ENCODE data around the gene MED1. TPM values are rescaled to one million over a fixed set of nuclear protein-coding genes. Genes with fewer than 3 reads are reported as not detected.
A peak's percentile ranks its signal among the peaks of the same experiment; 100 is the strongest.
"Not testable (repeated sequence)": the region's sequence is repeated elsewhere in the genome, so short reads cannot be mapped to it uniquely, and the experiment has no call there.

The MED1 gene
- total RNA-seq, 4 donors from 2014 or later: 22.4 to 29.6 (median 25.0) TPM

- no peak overlapping the region for H3K27ac ChIP-seq
- no peaks in the 10 kb centered on the region for H3K9me3 ChIP-seq
- peaks cover 0 to 13% of the 10 kb centered on the region in 2 donors for H3K36me3 ChIP-seq
- intact Hi-C loops (cut with DNase I): no loop called here
- TF ChIP-seq POLR2A (IDR thresholded peaks at IDR 0.05) (no peak), CTCF (IDR thresholded peaks at IDR 0.05) (no peak)
- peaks cover 13 to 14% of the 10 kb centered on the region in 2 donors for H3K4me1 ChIP-seq
- 87 to 91% methylated on average over 13 of the region's 13 CpGs for WGBS, 2 donors
- no peaks in the 10 kb centered on the region for H3K27me3 ChIP-seq
- no peak for DNase-seq
- H3K4me3 ChIP-seq (replicated peaks in 1 of 3): peak overlapping the region in 1 of 3 donors; percentile 90
Measured at GRCh38 chr17:39450051-39450450, 1.0 kb downstream of the MED1 start.

- Histone ChIP-seq H3K9me3 (no peaks in the 10 kb centered on the region), H3K4me3 (replicated peaks in 1 of 3) (no peak overlapping the region), H3K27ac (no peak overlapping the region), H3K27me3 (no peaks in the 10 kb centered on the region), H3K36me3 (peaks cover 18 to 32% of the 10 kb centered on the region in 2 donors), H3K4me1 (peaks cover 13 to 14% of the 10 kb centered on the region in 2 donors)
- TF ChIP-seq CTCF (IDR thresholded peaks at IDR 0.05) (no peak), POLR2A (IDR thresholded peaks at IDR 0.05) (no peak)
- intact Hi-C loops (cut with DNase I): no loop called here
- no peak for DNase-seq
- WGBS, 2 donors: 87 to 97% methylated on average over 5 of the region's 5 CpGs
Measured at GRCh38 chr17:39447561-39447960, 3.5 kb downstream of the MED1 start.

- no peak for TF ChIP-seq POLR2A (IDR thresholded peaks at IDR 0.05)
- no peak for TF ChIP-seq CTCF (IDR thresholded peaks at IDR 0.05)
- Histone ChIP-seq H3K4me1 (no peaks in the 10 kb centered on the region), H3K9me3 (no peaks in the 10 kb centered on the region), H3K36me3 (peaks cover 44 to 67% of the 10 kb centered on the region in 2 donors), H3K27ac (no peak overlapping the region), H3K4me3 (replicated peaks in 1 of 3) (no peak overlapping the region), H3K27me3 (no peaks in the 10 kb centered on the region)
- intact Hi-C loops (cut with DNase I): no loop called here
- no peak for DNase-seq
Measured at GRCh38 chr17:39443326-39443725, 7.7 kb downstream of the MED1 start.

GRCh38 chr17:39439868-39440267 lies 11.2 kb downstream of the MED1 start:
- H3K4me3 ChIP-seq (replicated peaks in 1 of 3); H3K27ac ChIP-seq; H3K9me3 ChIP-seq; intact Hi-C loops (cut with DNase I); DNase-seq; H3K4me1 ChIP-seq; H3K27me3 ChIP-seq: not testable (repeated sequence)
- peaks cover 63 to 76% of the 10 kb centered on the region in 2 donors for H3K36me3 ChIP-seq
- 96 to 100% methylated on average over 2 of the region's 2 CpGs for WGBS, 2 donors

- no peak for DNase-seq
- H3K27me3 ChIP-seq: no peaks in the 10 kb centered on the region
Measured at GRCh38 chr17:39429600-39429999, 21.5 kb downstream of the MED1 start.

More at GRCh38 chr17:39429600-39429999, 21.5 kb downstream of the MED1 start:
- intact Hi-C loops (cut with DNase I): no loop called here
- Histone ChIP-seq H3K4me3 (replicated peaks in 1 of 3) (no peak overlapping the region), H3K36me3 (peaks cover 80 to 88% of the 10 kb centered on the region in 2 donors), H3K27ac (no peak overlapping the region), H3K4me1 (no peaks in the 10 kb centered on the region), H3K9me3 (no peaks in the 10 kb centered on the region)
- no peak for TF ChIP-seq POLR2A (IDR thresholded peaks at IDR 0.05)
- no peak for TF ChIP-seq CTCF (IDR thresholded peaks at IDR 0.05)
- 99% methylated on average over 4 of the region's 4 CpGs for WGBS, 2 donors

Measured in thyroid gland (tissue), 4 donors.